GM12891 (cell line): ENCODE data around the gene PLG.

Experiments used
- POLR2A ChIP-seq: IDR thresholded peaks from 2 replicates; pipeline ENCODE4 v1.6.1; 2011; ENCODE audit warnings: low read depth, low read length, control low read depth
- POLR2AphosphoS5 ChIP-seq: IDR thresholded peaks from 2 replicates; pipeline ENCODE4 v1.6.1; 2011; ENCODE audit warnings: low read depth, low read length, control low read depth
- POU2F2 ChIP-seq: IDR thresholded peaks from 2 replicates; pipeline ENCODE4 v1.6.1; 2011; ENCODE audit warnings: low read depth, mild to moderate bottlenecking, control low read depth, low read length, moderate library complexity
- SPI1 ChIP-seq: IDR thresholded peaks from 2 replicates; pipeline ENCODE4 v1.6.1; 2011; ENCODE audit warnings: low read depth, low read length, control low read depth
- TAF1 ChIP-seq: IDR thresholded peaks from 2 replicates; pipeline ENCODE4 v1.6.1; 2011; ENCODE audit warnings: low read depth, low read length, control low read depth

DNA sequence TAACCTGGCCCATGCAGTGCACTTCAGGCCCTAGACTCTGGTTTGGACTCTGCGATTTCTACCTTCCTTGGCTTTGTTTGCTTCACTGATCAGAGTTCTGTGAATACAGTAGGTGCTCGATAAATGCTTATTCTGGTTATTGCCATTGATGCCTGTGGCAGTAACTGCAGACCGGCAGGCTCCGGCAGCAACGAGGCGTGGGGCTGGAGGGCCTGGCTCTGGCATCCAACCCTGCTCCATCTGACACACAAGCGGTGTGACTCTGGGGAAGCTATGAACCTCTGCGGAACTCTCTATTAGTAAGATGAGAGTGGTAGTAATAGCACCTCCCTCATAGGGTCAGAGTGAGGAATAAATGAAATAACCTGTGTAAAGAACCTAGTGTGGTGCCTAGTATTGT, 66.1 kb downstream of the PLG start:
- TF ChIP-seq POLR2A (no peak), SPI1 (no peak), POLR2AphosphoS5 (no peak), TAF1 (no peak), POU2F2 (no peak)
